ENCODE results near the gene TRH. TPM values are rescaled to one million over a fixed set of nuclear protein-coding genes. Genes with fewer than 3 reads are reported as not detected.

TRH gene, protein sequence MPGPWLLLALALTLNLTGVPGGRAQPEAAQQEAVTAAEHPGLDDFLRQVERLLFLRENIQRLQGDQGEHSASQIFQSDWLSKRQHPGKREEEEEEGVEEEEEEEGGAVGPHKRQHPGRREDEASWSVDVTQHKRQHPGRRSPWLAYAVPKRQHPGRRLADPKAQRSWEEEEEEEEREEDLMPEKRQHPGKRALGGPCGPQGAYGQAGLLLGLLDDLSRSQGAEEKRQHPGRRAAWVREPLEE
- not detected in 2 replicates for total RNA-seq

DNA sequence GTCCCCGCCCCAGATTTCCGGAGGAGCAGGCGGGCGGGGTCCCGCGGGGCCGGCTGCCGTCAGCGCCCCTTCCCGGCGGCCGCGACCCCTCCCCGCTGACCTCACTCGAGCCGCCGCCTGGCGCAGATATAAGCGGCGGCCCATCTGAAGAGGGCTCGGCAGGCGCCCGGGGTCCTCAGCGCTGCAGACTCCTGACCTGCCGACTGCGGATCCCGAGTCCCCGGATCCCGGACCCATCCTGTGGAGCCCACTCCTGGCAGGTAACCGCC, at the start of gene TRH:
TRH (plus strand) TSS at position 157 of the 269 bp plus-strand sequence. CDS start 1,097 bp downstream, outside the sequence.

Other genes with a start within 250 kb of the TRH start
- gene TMCC1, start 81.0 kb upstream of the TRH start, total RNA-seq = 9.3 and 12.3 TPM in 2 replicates
- gene ALG1L2, start 107.1 kb downstream of the TRH start, total RNA-seq = not detected in 2 replicates

Data from placental pericyte (primary cell).